HG03460 (cell line): ENCODE measurements around the gene ABHD8.

ENCODE experiments used
- ATAC-seq: cut with Tn5 transposase; IDR thresholded peaks from one replicate; pipeline ENCODE4 v1.9.1; 2021; ENCODE audit not compliant: unreplicated experiment

The ABHD8 gene

GRCh38 chr19:17268754-17269153 is 34.5 kb downstream of the ABHD8 start:
- ATAC-seq, result no peak

GRCh38 chr19:17266975-17267788 is 36.0 kb downstream of the ABHD8 start, which contains the start of gene BABAM1:
TSS of gene BABAM1 (plus strand) at chr19:17267443. CDS start at chr19:17268807, 1,364 bp downstream.
- ATAC-seq, result peak; percentile 93

GRCh38 chr19:17266589-17266974 is 36.6 kb downstream of the ABHD8 start:
- peak; percentile 10 for ATAC-seq

GRCh38 chr19:17266026-17266425 is 37.2 kb downstream of the ABHD8 start:
- no peak for ATAC-seq

- no peak for ATAC-seq
These were observed 38.6 kb downstream of the ABHD8 start, which contains the start of gene USHBP1 for GRCh38 chr19:17264641-17264979. TSS of gene USHBP1 (minus strand) at chr19:17264745. CDS start at chr19:17264299, 446 bp downstream.

- no peak for ATAC-seq
These were observed 39.2 kb downstream of the ABHD8 start for GRCh38 chr19:17263712-17264640.

- no peak for ATAC-seq
These were observed 40.7 kb downstream of the ABHD8 start for GRCh38 chr19:17262557-17262956.

GRCh38 chr19:17260842-17261325 is 42.3 kb downstream of the ABHD8 start:
- no peak for ATAC-seq

- no peak for ATAC-seq
These were observed 43.3 kb downstream of the ABHD8 start for GRCh38 chr19:17259934-17260333.

GRCh38 chr19:17259118-17259780 is 44.0 kb downstream of the ABHD8 start:
- no peak for ATAC-seq

GRCh38 chr19:17256130-17256529 is 47.1 kb downstream of the ABHD8 start:
- no peak for ATAC-seq

GRCh38 chr19:17255150-17255621 is 48.0 kb downstream of the ABHD8 start:
- ATAC-seq, result no peak

- ATAC-seq, result no peak
These were observed 48.6 kb downstream of the ABHD8 start for GRCh38 chr19:17254636-17255035.

GRCh38 chr19:17249887-17250548 is 53.2 kb downstream of the ABHD8 start:
- no peak for ATAC-seq

- no peak for ATAC-seq
These were observed 55.0 kb downstream of the ABHD8 start for GRCh38 chr19:17248011-17248776.

- no peak for ATAC-seq
These were observed 56.4 kb downstream of the ABHD8 start for GRCh38 chr19:17246681-17247425.

- ATAC-seq, result peak; percentile 16
These were observed 57.7 kb downstream of the ABHD8 start, which contains the start of gene NR2F6 for GRCh38 chr19:17245535-17245984. TSS of gene NR2F6 (minus strand) at chr19:17245919. CDS start at chr19:17245220, 699 bp downstream.

GRCh38 chr19:17244618-17245534 is 58.3 kb downstream of the ABHD8 start:
- ATAC-seq, result no peak
